Chondrocyte (in vitro differentiated cells): ENCODE results near the gene DACH1. TPM values are rescaled to one million over a fixed set of nuclear protein-coding genes. Genes with fewer than 3 reads are reported as not detected.

Source experiments
- DNase-seq: peaks from one replicate; pipeline ENCODE4 v3.0.0; 2021; ENCODE audit warnings: mixed read lengths, low spot score
- H3K27ac Mint-ChIP-seq: one replicate; pipeline ENCODE4 v1.8.0; 2021; ENCODE audit warnings: mild to moderate bottlenecking, moderate library complexity, mixed read lengths; ENCODE audit not compliant: unreplicated experiment
- H3K27me3 Mint-ChIP-seq: 2 replicates; pipeline ENCODE4 v1.8.0; 2021; ENCODE audit warnings: low read depth, mixed read lengths
- H3K36me3 Mint-ChIP-seq: 2 replicates; pipeline ENCODE4 v1.8.0; 2021; ENCODE audit warnings: low read depth, mixed read lengths
- H3K4me1 Mint-ChIP-seq: 2 replicates; pipeline ENCODE4 v1.8.0; 2021; ENCODE audit warnings: low read depth, mild to moderate bottlenecking, mixed read lengths
- H3K4me3 Mint-ChIP-seq: one replicate; pipeline ENCODE4 v1.8.0; 2021; ENCODE audit warnings: mild to moderate bottlenecking, moderate library complexity, mixed read lengths; ENCODE audit not compliant: unreplicated experiment
- H3K9me3 Mint-ChIP-seq: 2 replicates; pipeline ENCODE4 v1.8.0; 2021; ENCODE audit warnings: low read depth, mixed read lengths
- CTCF ChIP-seq: fragments of 200-600 bp; sonication (generic); IDR thresholded peaks from 2 replicates; pipeline ENCODE4 v1.5.0; 2021; ENCODE audit warnings: antibody characterized with exemption, mild to moderate bottlenecking, moderate library complexity
- total RNA-seq: library from RNA; stranded (reverse); gene quantifications from 3 replicates; pipeline ENCODE4 v1.2.1, GENCODE V29; 2021

Gene DACH1
- total RNA-seq, 1 donor from 2014 or later, result 0.72 TPM

DNA sequence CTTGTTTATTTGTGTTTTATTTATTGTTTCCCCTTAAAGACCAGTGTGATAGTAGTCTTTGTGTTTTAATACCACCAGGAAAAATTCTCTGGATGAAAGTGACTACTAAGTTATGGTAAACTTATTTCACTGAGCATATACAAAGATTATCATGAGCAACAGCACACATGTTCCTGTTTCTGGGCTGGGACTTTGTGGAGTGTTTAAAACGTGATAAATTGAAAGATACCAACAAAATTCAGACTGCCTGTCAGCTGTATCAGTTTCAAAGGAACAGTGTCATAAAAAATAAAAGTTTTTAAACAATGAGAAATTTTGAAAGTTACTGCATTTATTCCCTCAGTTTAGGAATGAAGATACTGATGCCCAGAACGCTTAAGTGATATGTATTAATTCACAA, 259.4 kb downstream of the DACH1 start:
- no peak for TF ChIP-seq CTCF
- H3K27me3 Mint-ChIP-seq, result no peaks in the 10 kb centered on the region
- no peak for DNase-seq
- H3K36me3 Mint-ChIP-seq, result no peaks in the 10 kb centered on the region
- no peaks in the 10 kb centered on the region for H3K4me1 Mint-ChIP-seq
- H3K9me3 Mint-ChIP-seq, result no peaks in the 10 kb centered on the region
- H3K27ac Mint-ChIP-seq, result no peak overlapping the region
- H3K4me3 Mint-ChIP-seq, result no peak overlapping the region

DNA sequence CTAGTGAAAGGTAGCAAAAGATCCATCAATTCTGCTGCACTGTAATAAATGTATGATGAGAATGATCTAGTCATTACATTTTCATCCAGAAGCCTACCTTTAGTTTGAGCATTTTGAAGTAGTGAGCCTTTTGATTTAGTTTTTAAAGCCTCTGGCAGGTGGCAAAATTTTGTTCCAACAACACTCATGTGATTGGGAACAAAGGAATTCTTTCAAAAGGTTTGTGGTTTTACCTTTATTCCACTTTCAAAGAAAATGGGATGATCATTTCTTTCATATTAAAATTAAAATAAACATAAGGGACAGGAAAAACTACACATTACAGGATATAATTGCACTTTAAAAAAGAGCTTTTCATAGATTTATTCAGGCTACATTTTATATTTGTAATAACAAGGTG, 260.2 kb downstream of the DACH1 start:
- TF ChIP-seq CTCF, result no peak
- H3K36me3 Mint-ChIP-seq, result no peaks in the 10 kb centered on the region

DNA sequence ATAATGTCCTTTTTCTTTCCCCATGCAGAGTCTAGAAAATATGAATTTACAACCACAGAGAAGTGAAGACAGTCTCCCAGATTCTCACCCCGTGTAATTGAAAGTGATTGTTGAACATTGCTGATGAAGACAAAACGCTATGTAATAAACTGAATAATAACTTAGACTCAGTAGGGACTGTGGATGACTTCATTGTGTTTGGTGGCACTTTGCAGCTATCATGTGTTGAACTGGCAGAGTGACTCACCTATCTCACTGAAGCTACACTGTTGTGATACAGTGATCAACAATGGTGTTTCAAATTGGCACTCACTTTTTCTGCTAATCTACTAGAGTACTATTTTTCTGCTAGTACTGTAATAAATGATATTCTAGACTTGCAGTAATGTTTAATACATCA, 261.3 kb downstream of the DACH1 start:
- Mint-ChIP-seq H3K9me3 (no peaks in the 10 kb centered on the region), H3K4me1 (no peaks in the 10 kb centered on the region), H3K4me3 (no peak overlapping the region), H3K36me3 (no peaks in the 10 kb centered on the region), H3K27ac (no peak overlapping the region), H3K27me3 (no peaks in the 10 kb centered on the region)
- DNase-seq, result no peak
- no peak for TF ChIP-seq CTCF

More for the DNA sequence above, 260.2 kb downstream of the DACH1 start:
- no peaks in the 10 kb centered on the region for H3K9me3 Mint-ChIP-seq
- H3K27me3 Mint-ChIP-seq, result no peaks in the 10 kb centered on the region
- no peak for DNase-seq
- no peak overlapping the region for H3K27ac Mint-ChIP-seq
- H3K4me3 Mint-ChIP-seq, result no peak overlapping the region
- no peaks in the 10 kb centered on the region for H3K4me1 Mint-ChIP-seq

GRCh38 chr13:71603255-71603654, 263.7 kb downstream of the DACH1 start:
- no peak for TF ChIP-seq CTCF
- H3K4me1 Mint-ChIP-seq, result no peaks in the 10 kb centered on the region
- no peaks in the 10 kb centered on the region for H3K27me3 Mint-ChIP-seq
- no peak for DNase-seq
- H3K4me3 Mint-ChIP-seq, result no peak overlapping the region
- no peaks in the 10 kb centered on the region for H3K9me3 Mint-ChIP-seq
- H3K36me3 Mint-ChIP-seq, result no peaks in the 10 kb centered on the region
- no peak overlapping the region for H3K27ac Mint-ChIP-seq

DNA sequence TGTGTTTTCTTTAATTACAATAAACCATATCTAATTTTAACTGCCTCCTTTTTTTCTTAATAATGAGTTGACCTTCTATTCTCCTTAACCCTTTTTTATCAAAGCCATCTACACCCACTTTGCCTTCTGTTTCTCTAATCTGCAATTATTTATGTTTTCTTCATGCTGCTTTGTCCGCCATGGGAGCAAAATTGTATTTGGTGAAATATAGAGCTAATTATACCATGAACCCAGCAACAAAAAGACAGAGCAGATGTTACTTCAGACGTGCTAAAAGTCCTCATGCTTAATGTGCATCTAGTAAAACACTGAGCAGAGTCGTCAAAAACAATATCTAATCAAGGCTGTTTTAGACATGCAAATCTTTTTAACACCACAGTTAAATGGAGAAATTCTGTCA, 264.7 kb downstream of the DACH1 start:
- DNase-seq, result no peak
- Mint-ChIP-seq H3K9me3 (no peaks in the 10 kb centered on the region), H3K36me3 (no peaks in the 10 kb centered on the region), H3K27ac (no peak overlapping the region), H3K4me1 (no peaks in the 10 kb centered on the region), H3K27me3 (no peaks in the 10 kb centered on the region), H3K4me3 (no peak overlapping the region)
- TF ChIP-seq CTCF, result no peak
